G401 (cell line): ENCODE results near the gene ARPC5. TPM values are rescaled to one million over a fixed set of nuclear protein-coding genes. Genes with fewer than 3 reads are reported as not detected.

ENCODE experiments used
- DNase-seq: peaks from one replicate; pipeline ENCODE4 v3.0.0-alpha.2; 2015; ENCODE audit warnings: low spot score
- in situ Hi-C: cut with HindIII; loops from 2 replicates; pipeline ENCODE4 v1.10.0; 2016; ENCODE audit warnings: low sequenced_read_pairs, mixed read lengths
- total RNA-seq: library from RNA; depleted of rRNA; stranded (reverse); fragments of >200 nt; shearing (Covaris generic); gene quantifications from 2 replicates; pipeline ENCODE4 v1.2.3, GENCODE V29; 2014

ARPC5 gene
- total RNA-seq, 1 experiment from 2014 or later = 155 TPM

GRCh38 chr1:183590244-183591191 lies 45.1 kb downstream of the ARPC5 start, which contains the start of gene NCF2:
TSS of gene NCF2 (minus strand) at chr1:183590459. CDS start at chr1:183590329, 130 bp downstream.
- in situ Hi-C loops = no loop called here
- no peak for DNase-seq

GRCh38 chr1:183589874-183590243 lies 45.7 kb downstream of the ARPC5 start:
- no peak for DNase-seq
- in situ Hi-C loops = no loop called here

GRCh38 chr1:183589384-183589783 lies 46.2 kb downstream of the ARPC5 start:
- in situ Hi-C loops = no loop called here
- no peak for DNase-seq

DNA sequence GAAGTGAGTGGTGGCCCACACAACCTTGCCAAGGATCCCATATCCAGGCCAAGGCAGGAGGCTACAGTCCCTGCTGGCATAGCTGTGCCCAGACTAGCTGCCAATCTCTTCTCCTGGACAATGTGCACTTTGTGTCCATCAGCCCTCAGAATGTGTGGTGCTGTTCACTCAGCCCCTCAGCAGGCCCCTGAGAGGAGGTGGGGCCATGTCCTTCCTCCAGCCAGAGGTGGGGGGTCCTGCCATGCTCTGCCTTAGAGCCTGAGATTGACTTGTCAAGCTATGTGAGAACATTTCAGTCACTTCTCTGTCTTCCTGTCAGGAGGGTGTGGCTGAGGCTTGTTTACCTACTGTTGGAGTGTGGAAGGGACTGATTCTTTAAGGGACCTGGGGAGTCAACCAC lies 46.8 kb downstream of the ARPC5 start:
- DNase-seq = no peak
- in situ Hi-C loops = no loop called here

GRCh38 chr1:183586926-183587325 lies 48.7 kb downstream of the ARPC5 start:
- in situ Hi-C loops = no loop called here
- no peak for DNase-seq

- in situ Hi-C loops = no loop called here
- DNase-seq = no peak
Measured at GRCh38 chr1:183586455-183586854, 49.1 kb downstream of the ARPC5 start.

- no peak for DNase-seq
- in situ Hi-C loops = no loop called here
Measured at GRCh38 chr1:183585038-183585437, 50.5 kb downstream of the ARPC5 start.

DNA sequence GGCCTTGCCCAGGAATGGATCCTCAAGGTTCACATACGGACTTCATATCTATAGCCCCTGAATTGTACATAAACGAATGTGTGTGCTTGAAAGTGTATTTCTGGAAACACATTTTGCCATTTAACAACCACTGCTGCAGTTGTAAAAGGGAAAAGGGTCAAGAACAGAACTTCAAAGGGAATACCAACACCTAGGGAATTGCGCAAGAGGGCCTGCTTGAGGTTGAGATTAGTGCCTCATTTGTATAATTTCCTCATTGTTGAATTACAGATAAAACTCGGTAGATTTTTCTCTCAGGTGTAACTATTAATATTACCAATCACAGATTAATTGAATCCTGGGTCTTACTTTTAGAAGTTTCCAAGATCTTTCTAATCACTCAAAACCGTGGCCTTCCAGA lies 51.4 kb downstream of the ARPC5 start:
- in situ Hi-C loops = no loop called here
- DNase-seq = no peak

DNA sequence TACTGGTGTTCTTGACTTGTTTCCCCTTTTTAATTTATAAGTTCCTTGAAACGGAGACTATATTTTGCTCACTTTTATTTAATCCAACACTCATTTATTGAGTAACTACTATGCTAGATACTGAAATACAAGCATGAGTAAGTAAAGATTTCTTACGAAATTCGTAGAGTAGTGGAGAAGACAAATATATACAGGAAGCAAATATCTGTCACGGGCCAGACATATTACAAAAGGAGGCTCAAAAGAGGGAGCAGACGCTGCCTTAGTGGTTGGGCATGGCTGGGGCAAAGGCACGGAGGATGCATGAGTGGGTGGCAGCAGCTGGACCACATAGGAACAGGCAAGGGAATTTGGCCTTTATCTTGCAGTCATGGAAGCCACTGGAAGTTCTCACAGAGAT lies 52.1 kb downstream of the ARPC5 start:
- no peak for DNase-seq
- in situ Hi-C loops = no loop called here

DNA sequence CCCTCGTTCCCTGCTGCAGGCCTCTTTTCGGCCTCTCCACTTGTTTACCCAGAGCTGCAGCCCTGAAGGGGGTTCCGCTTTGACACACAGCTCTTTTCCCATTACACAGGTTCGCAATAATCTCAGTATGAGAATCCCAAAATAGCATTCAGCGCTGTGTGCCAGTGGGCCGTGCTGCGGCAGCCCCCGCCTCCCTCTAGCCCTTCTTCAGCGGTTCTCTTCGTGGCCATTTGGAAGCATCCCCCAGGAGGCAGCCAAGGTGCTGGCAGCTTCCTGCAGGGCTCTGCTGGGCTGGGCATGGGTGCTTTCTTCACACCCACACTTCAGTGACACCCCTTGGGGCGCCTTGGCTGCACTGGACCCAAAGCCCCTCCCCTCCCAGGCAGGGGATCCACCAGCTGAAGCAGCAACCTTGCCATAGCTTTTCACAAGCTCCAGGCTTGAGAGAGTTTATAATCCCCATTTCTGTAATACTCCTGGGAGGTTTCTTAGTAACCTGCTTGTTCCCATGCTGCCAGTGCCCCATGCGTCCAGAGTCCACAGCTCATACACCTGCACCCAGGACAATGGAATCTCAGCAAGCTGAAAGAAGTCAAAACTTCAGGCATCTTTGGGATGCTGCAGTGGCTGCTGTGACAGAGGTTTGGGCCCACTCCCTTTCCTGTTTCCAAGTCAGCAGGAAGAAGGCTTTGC lies 53.4 kb downstream of the ARPC5 start:
- DNase-seq = no peak

DNA sequence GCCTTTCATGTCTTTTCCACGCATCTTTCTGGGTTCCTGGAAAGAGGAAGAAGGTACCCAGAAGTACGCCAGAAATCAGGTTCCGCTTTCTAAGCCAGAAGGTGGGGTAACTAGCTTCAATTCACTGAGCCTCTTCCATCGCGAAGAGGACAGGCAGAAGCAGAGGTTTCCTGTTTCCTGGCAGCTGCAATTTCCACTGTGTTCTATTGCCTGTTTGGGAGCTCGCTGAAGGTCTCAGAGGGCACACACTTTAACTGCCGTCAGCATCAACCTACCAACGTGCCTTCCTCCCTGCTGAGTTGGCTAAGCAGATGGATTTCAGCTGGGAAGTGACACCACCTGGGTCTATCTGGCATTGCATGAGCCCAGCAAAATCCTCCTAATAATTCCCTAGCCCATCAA lies 55.3 kb downstream of the ARPC5 start:
- DNase-seq = no peak
- in situ Hi-C loops = no loop called here

More for the DNA sequence above, 53.4 kb downstream of the ARPC5 start:
- in situ Hi-C loops = no loop called here

- DNase-seq = no peak
- in situ Hi-C loops = no loop called here
Measured at GRCh38 chr1:183578856-183579255, 56.7 kb downstream of the ARPC5 start.

GRCh38 chr1:183577897-183578465 lies 57.6 kb downstream of the ARPC5 start:
- in situ Hi-C loops = no loop called here

GRCh38 chr1:183576537-183576936 lies 59.0 kb downstream of the ARPC5 start:
- DNase-seq = no peak
- in situ Hi-C loops = no loop called here

More at GRCh38 chr1:183577897-183578465, 57.6 kb downstream of the ARPC5 start:
- DNase-seq = no peak

GRCh38 chr1:183575606-183576005 lies 60.0 kb downstream of the ARPC5 start:
- in situ Hi-C loops = no loop called here
- DNase-seq = no peak

- DNase-seq = no peak
- in situ Hi-C loops = no loop called here
Measured at GRCh38 chr1:183572721-183573120, 62.9 kb downstream of the ARPC5 start.

- in situ Hi-C loops = no loop called here
- no peak for DNase-seq
Measured at GRCh38 chr1:183571678-183572268, 63.8 kb downstream of the ARPC5 start.
